AG04449 (cell line): ENCODE data around the gene TPSB2.

Experiments
- CTCF ChIA-PET: fragments of 350-600 bp; formaldehyde crosslinking; extraction: SDS; loops from one replicate; lab custom pipeline; 2021; ENCODE audit warnings: antibody characterized with exemption; lab: Yijun Ruan, JAX
- POLR2A ChIA-PET: fragments of 400-600, 350-600 bp; formaldehyde crosslinking; extraction: SDS; loops from one replicate; lab custom pipeline; 2020; ENCODE audit warnings: antibody characterized with exemption, inconsistent platforms; lab: Yijun Ruan, JAX
- DNase-seq: peaks from one replicate; pipeline ENCODE4 v3.0.0-alpha.2; 2010; ENCODE audit warnings: low read depth, low spot score
- H3K4me3 ChIP-seq: 2 replicates; pipeline ENCODE4 v1.5.1; 2011; ENCODE audit warnings: low read depth, mild to moderate bottlenecking, control low read depth, low read length
- CTCF ChIP-seq: IDR thresholded peaks from one replicate; pipeline ENCODE4 v1.5.1; 2011; ENCODE audit warnings: mild to moderate bottlenecking, moderate library complexity, low read length, control low read depth, inconsistent platforms; ENCODE audit not compliant: insufficient read depth; ENCODE audit errors: missing control alignments

The TPSB2 gene

GRCh38 chr16:1222553-1223354 is 7.2 kb downstream of the TPSB2 start:
- DNase-seq, result no peak
- TF ChIP-seq CTCF, result no peak
- no peak overlapping the region for H3K4me3 ChIP-seq
- ChIA-PET CTCF (no interaction called here), POLR2A (no interaction called here)

- DNase-seq, result no peak
- no peak overlapping the region for H3K4me3 ChIP-seq
- ChIA-PET CTCF (no interaction called here), POLR2A (no interaction called here)
- no peak for TF ChIP-seq CTCF
Observed at GRCh38 chr16:1221628-1222552, 8.1 kb downstream of the TPSB2 start.

GRCh38 chr16:1220841-1221627 is 8.9 kb downstream of the TPSB2 start:
- no peak overlapping the region for H3K4me3 ChIP-seq
- TF ChIP-seq CTCF, result no peak
- ChIA-PET CTCF (no interaction called here), POLR2A (no interaction called here)
- DNase-seq, result no peak

- TF ChIP-seq CTCF, result no peak
- H3K4me3 ChIP-seq, result no peak overlapping the region
- no peak for DNase-seq
- ChIA-PET POLR2A (no interaction called here), CTCF (no interaction called here)
Observed at GRCh38 chr16:1220098-1220728, 9.8 kb downstream of the TPSB2 start.

GRCh38 chr16:1218930-1219611 is 10.9 kb downstream of the TPSB2 start:
- DNase-seq, result no peak
- TF ChIP-seq CTCF, result no peak
- no peak overlapping the region for H3K4me3 ChIP-seq
- CTCF ChIA-PET, result no interaction called here
- POLR2A ChIA-PET, result interaction anchor here (0.5 kb wide), 1 partner anchor 582 kb away, joined by 3 read pairs; no protein-coding TSS in a partner anchor
